BLaER1 treated with 17β-estradiol and CSF1 and Interleukin-3, amounts not matched to agents 10 nM and 100 nM (cell line): ENCODE results near the gene PPP2R5B.

Experiments used
- H3K27ac ChIP-seq, 11 experiments: shearing (Covaris generic); formaldehyde crosslinking; 2 replicates each; pipeline ENCODE4 v1.8.1; 2022
- H3K27me3 ChIP-seq, 11 experiments: shearing (Covaris generic); formaldehyde crosslinking; 2 replicates each; pipeline ENCODE4 v1.8.1; 2022
- H3K36me3 ChIP-seq, 11 experiments: shearing (Covaris generic); formaldehyde crosslinking; 2 replicates each; pipeline ENCODE4 v1.8.1; 2022
- H3K4me1 ChIP-seq, 10 experiments: shearing (Covaris generic); formaldehyde crosslinking; 2 replicates each; pipeline ENCODE4 v1.8.1; 2022
- H3K4me2 ChIP-seq, 11 experiments: shearing (Covaris generic); formaldehyde crosslinking; 2 replicates each; pipeline ENCODE4 v1.8.1; 2022
- H3K4me3 ChIP-seq, 10 experiments: shearing (Covaris generic); formaldehyde crosslinking; 2 replicates each; pipeline ENCODE4 v1.8.1; 2022
- H3K9ac ChIP-seq, 11 experiments: shearing (Covaris generic); formaldehyde crosslinking; 2 replicates each; pipeline ENCODE4 v1.8.1; 2022
- H3K9me3 ChIP-seq, 11 experiments: shearing (Covaris generic); formaldehyde crosslinking; replicated peaks in 1 of 11; 2 replicates each; pipeline ENCODE4 v1.8.1; 2022
- H4K20me1 ChIP-seq, 11 experiments: shearing (Covaris generic); formaldehyde crosslinking; 2 replicates each; pipeline ENCODE4 v1.8.1; 2022
- Cebpa-rat ChIP-seq, 11 experiments: shearing (Covaris generic); IDR thresholded peaks; 2 replicates each; pipeline ENCODE4 v1.8.1; 2022

Gene PPP2R5B

GRCh38 chr11:64933935-64934681, 9.6 kb downstream of the PPP2R5B start:
- Histone ChIP-seq H3K27me3 (no peaks in the 10 kb centered on the region), H3K9ac (0 out of 22 replicates have a peak overlapping the region, but pooled peaks of 2 of the 11 experiments have one; percentile 6 to 18), H3K4me1 (peaks cover 0 to 17% (median 2%) of the 10 kb centered on the region in 10 experiments; a peak in 4 of 20 replicates), H3K9me3 (no peaks in the 10 kb centered on the region), H4K20me1 (peaks cover 0 to 18% (median 0%) of the 10 kb centered on the region in 11 experiments; a peak in 1 of 22 replicates), H3K4me3 (no peak overlapping the region), H3K27ac (no peak overlapping the region), H3K36me3 (peaks cover 16 to 63% (median 35%) of the 10 kb centered on the region in 11 experiments; a peak in 15 of 22 replicates), H3K4me2 (no peak overlapping the region)
- TF ChIP-seq Cebpa-rat (IDR thresholded peaks at IDR 0.05) = no peak

DNA sequence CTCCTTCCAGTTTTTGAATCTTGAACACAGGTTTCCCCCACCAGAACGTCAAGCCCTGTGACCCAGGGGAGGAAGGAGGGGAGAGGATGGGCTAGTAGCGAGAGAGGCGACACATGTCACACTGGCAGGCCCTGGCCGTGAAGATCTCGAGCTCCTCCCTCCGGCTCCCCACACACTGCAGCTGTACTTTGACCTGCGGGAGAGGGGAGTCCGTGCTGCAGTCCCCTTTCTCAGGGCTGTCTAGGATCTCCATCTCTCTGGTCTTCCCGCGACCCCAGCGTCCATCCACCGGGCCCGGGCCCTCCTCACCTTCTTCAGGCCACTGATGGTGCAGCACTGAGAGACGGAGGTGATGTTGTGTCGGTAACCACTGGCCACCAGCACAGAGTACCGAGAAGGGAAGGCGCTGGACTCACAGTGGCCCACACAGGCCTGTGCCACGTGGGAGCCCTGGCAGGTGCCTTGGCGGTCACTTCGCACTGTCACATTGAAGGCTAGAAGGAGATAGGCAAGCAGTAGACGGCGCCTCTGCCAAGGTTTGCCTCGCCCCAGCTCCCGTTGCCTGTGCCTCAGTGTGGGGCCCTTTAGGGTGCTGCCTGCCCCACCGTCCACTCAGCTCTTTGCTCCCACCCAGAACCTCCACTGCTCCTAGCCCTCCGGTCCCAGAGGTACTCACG, 10.3 kb downstream of the PPP2R5B start:
- H3K9ac ChIP-seq = 0 out of 22 replicates have a peak overlapping the region, but pooled peaks of 1 of the 11 experiments have one; percentile 6
- no peak overlapping the region for H3K4me2 ChIP-seq
- H3K9me3 ChIP-seq = no peaks in the 10 kb centered on the region
- peaks cover 0 to 17% (median 2%) of the 10 kb centered on the region in 10 experiments; a peak in 4 of 20 replicates for H3K4me1 ChIP-seq
- no peaks in the 10 kb centered on the region for H3K27me3 ChIP-seq
- no peak for TF ChIP-seq Cebpa-rat (IDR thresholded peaks at IDR 0.05)
- H3K4me3 ChIP-seq = no peak overlapping the region
- H3K36me3 ChIP-seq = peaks cover 16 to 56% (median 31%) of the 10 kb centered on the region in 11 experiments; a peak in 15 of 22 replicates
- H3K27ac ChIP-seq = no peak overlapping the region
- H4K20me1 ChIP-seq = peaks cover 0 to 18% (median 0%) of the 10 kb centered on the region in 11 experiments; a peak in 2 of 22 replicates

DNA sequence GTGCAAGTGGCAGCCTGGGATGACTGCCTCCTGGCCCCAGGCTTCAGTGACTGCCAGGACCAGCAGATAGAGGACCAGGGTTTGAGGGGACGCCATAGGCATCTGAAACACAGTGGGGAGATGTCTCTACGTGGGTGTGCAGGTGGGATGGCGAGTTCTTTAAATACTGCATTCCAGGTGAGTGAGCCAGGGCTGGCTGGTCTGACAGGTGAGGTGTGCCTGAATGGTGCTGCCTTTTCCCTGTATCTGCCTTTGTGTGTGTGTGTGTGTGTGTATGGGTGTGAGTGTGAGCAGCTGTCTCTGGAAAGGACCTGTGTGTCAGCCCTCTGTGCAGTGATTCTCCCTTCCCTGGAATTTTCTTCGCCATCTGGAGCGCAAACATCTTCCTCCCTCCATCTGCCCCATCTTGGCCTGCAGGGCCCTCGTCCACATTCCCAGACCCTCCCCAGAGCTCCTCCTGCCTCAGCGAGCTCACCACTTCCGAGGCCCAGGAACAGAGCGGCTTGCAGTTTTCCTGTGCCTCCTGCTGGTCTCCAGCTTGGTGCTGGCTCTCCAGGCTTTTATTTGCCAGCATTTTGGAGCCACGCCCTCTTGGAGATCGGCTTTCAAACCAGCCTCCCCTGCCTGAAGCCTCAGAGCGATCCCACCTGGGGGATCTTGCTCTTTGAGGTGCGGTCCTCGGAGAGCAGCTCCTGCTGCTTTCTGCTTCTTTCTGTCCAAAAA, 11.0 kb downstream of the PPP2R5B start, which contains the start of gene GPHA2:
GPHA2 (minus strand) TSS at position 535 of the 723 bp plus-strand sequence; CDS start at position 102, 433 bp downstream.
- H3K4me3 ChIP-seq = no peak within 1 kb of the TSS

GRCh38 chr11:64936539-64936938, 12.1 kb downstream of the PPP2R5B start:
- H3K36me3 ChIP-seq = peaks cover 5 to 39% (median 14%) of the 10 kb centered on the region in 11 experiments; a peak in 15 of 22 replicates
- no peak overlapping the region for H3K27ac ChIP-seq
- no peaks in the 10 kb centered on the region for H3K9me3 ChIP-seq
- H3K9ac ChIP-seq = 0 out of 22 replicates have a peak overlapping the region, but pooled peaks of 2 of the 11 experiments have one; percentile 1 to 5
- no peaks in the 10 kb centered on the region for H3K27me3 ChIP-seq
- no peak for TF ChIP-seq Cebpa-rat (IDR thresholded peaks at IDR 0.05)
- no peak overlapping the region for H3K4me3 ChIP-seq
- peak overlapping the region in 2 of 11 experiments; percentile 6; a peak in 1 of 22 replicates for H3K4me2 ChIP-seq
- peaks cover 0 to 17% (median 2%) of the 10 kb centered on the region in 10 experiments; a peak in 4 of 20 replicates for H3K4me1 ChIP-seq
- peaks cover 0 to 18% (median 0%) of the 10 kb centered on the region in 11 experiments; a peak in 2 of 22 replicates for H4K20me1 ChIP-seq

More for the DNA sequence above, 11.0 kb downstream of the PPP2R5B start, which contains the start of gene GPHA2:
- no peaks in the 10 kb centered on the region for H3K9me3 ChIP-seq
- no peak for TF ChIP-seq Cebpa-rat (IDR thresholded peaks at IDR 0.05)
- H3K9ac ChIP-seq = 0 out of 22 replicates have a peak within 1 kb of the TSS, but pooled peaks of 3 of the 11 experiments have one; percentile 1 to 6 (median 5)
- H3K4me1 ChIP-seq = peaks cover 0 to 17% (median 2%) of the 10 kb centered on the region in 10 experiments; a peak in 4 of 20 replicates
- no peaks in the 10 kb centered on the region for H3K27me3 ChIP-seq
- H3K36me3 ChIP-seq = peaks cover 15 to 49% (median 24%) of the 10 kb centered on the region in 11 experiments; a peak in 15 of 22 replicates
- peak within 1 kb of the TSS in 2 of 11 experiments; percentile 6; a peak in 1 of 22 replicates for H3K4me2 ChIP-seq
- peaks cover 0 to 18% (median 0%) of the 10 kb centered on the region in 11 experiments; a peak in 2 of 22 replicates for H4K20me1 ChIP-seq
- no peak within 1 kb of the TSS for H3K27ac ChIP-seq

GRCh38 chr11:64947208-64947814, 22.8 kb downstream of the PPP2R5B start:
- no peak overlapping the region for H3K9ac ChIP-seq
- H3K4me1 ChIP-seq = no peaks in the 10 kb centered on the region
- TF ChIP-seq Cebpa-rat (IDR thresholded peaks at IDR 0.05) = no peak
- no peaks in the 10 kb centered on the region for H3K27me3 ChIP-seq
- no peak overlapping the region for H3K4me3 ChIP-seq
- no peak overlapping the region for H3K27ac ChIP-seq
- H3K4me2 ChIP-seq = no peak overlapping the region
- H3K9me3 ChIP-seq = no peaks in the 10 kb centered on the region
- no peaks in the 10 kb centered on the region for H3K36me3 ChIP-seq
- H4K20me1 ChIP-seq = no peaks in the 10 kb centered on the region

GRCh38 chr11:64951529-64951928, 27.0 kb downstream of the PPP2R5B start:
- Histone ChIP-seq H3K27me3 (no peaks in the 10 kb centered on the region), H3K4me1 (no peaks in the 10 kb centered on the region), H3K4me2 (no peak overlapping the region), H3K9me3 (no peaks in the 10 kb centered on the region), H3K27ac (no peak overlapping the region), H3K36me3 (no peaks in the 10 kb centered on the region), H3K9ac (no peak overlapping the region), H4K20me1 (no peaks in the 10 kb centered on the region), H3K4me3 (no peak overlapping the region)
- 0 out of 22 replicates have a peak, but pooled peaks of 1 of the 11 experiments have one; percentile 23 for TF ChIP-seq Cebpa-rat (IDR thresholded peaks at IDR 0.05)

GRCh38 chr11:64954201-64954600, 29.7 kb downstream of the PPP2R5B start:
- Histone ChIP-seq H3K4me3 (no peak overlapping the region), H3K9ac (no peak overlapping the region), H3K9me3 (no peaks in the 10 kb centered on the region), H3K27me3 (no peaks in the 10 kb centered on the region), H3K27ac (no peak overlapping the region), H3K4me2 (no peak overlapping the region), H3K4me1 (no peaks in the 10 kb centered on the region), H3K36me3 (no peaks in the 10 kb centered on the region), H4K20me1 (no peaks in the 10 kb centered on the region)
- TF ChIP-seq Cebpa-rat (IDR thresholded peaks at IDR 0.05) = no peak

GRCh38 chr11:64959498-64959897, 35.0 kb downstream of the PPP2R5B start:
- no peak overlapping the region for H3K9ac ChIP-seq
- no peak overlapping the region for H3K4me2 ChIP-seq
- no peak overlapping the region for H3K4me3 ChIP-seq
- H3K27me3 ChIP-seq = no peaks in the 10 kb centered on the region
- H3K36me3 ChIP-seq = no peaks in the 10 kb centered on the region
- H3K9me3 ChIP-seq = no peaks in the 10 kb centered on the region
- no peak overlapping the region for H3K27ac ChIP-seq
- TF ChIP-seq Cebpa-rat (IDR thresholded peaks at IDR 0.05) = no peak
- no peaks in the 10 kb centered on the region for H4K20me1 ChIP-seq
- H3K4me1 ChIP-seq = peaks cover 0 to 14% (median 2%) of the 10 kb centered on the region in 10 experiments; a peak in 7 of 20 replicates
